ACC112 (cell line): ENCODE results near the gene DISC1.
"Not testable (repeated sequence)": the region's sequence is repeated elsewhere in the genome, so short reads cannot be mapped to it uniquely, and the experiment has no call there.

ENCODE experiments used
- H2AFZ ChIP-seq: fragments of 200-600 bp; sonication (generic); one replicate; pipeline ENCODE4 v1.6.0; 2017; ENCODE audit warnings: antibody characterized with exemption, low read length; ENCODE audit not compliant: unreplicated experiment
- H3K27ac ChIP-seq: fragments of 200-600 bp; sonication (generic); 2 replicates; pipeline ENCODE4 v1.5.1; 2014; ENCODE audit warnings: low read depth, mild to moderate bottlenecking, antibody characterized with exemption, low read length, moderate library complexity
- H3K27me3 ChIP-seq: fragments of 200-600 bp; sonication (generic); 2 replicates; pipeline ENCODE4 v1.6.1; 2014; ENCODE audit warnings: mild to moderate bottlenecking, antibody characterized with exemption, low read length, moderate library complexity, mixed read lengths; ENCODE audit not compliant: insufficient read depth
- H3K36me3 ChIP-seq: fragments of 200-600 bp; sonication (generic); 2 replicates; pipeline ENCODE4 v1.6.1; 2016; ENCODE audit warnings: mild to moderate bottlenecking, antibody characterized with exemption, low read length, moderate library complexity, mixed read lengths; ENCODE audit not compliant: insufficient read depth
- H3K4me1 ChIP-seq: fragments of 200-600 bp; sonication (generic); one replicate; pipeline ENCODE4 v1.6.1; 2016; ENCODE audit warnings: low read length, mixed read lengths; ENCODE audit not compliant: insufficient read depth, unreplicated experiment, control insufficient read depth
- H3K4me3 ChIP-seq: fragments of 200-600 bp; sonication (generic); 2 replicates; pipeline ENCODE4 v1.5.1; 2014; ENCODE audit warnings: mild to moderate bottlenecking, low read depth, low read length
- H3K79me2 ChIP-seq: fragments of 200-600 bp; sonication (generic); one replicate; pipeline ENCODE4 v1.6.0; 2016; ENCODE audit warnings: low read length; ENCODE audit not compliant: control insufficient read depth, unreplicated experiment, insufficient read depth

The DISC1 gene

GRCh38 chr1:231750818-231751362, 124.3 kb downstream of the DISC1 start:
- Histone ChIP-seq H3K27me3 (no peaks in the 10 kb centered on the region), H2AFZ (no peak overlapping the region), H3K27ac (no peak overlapping the region), H3K4me1 (no peaks in the 10 kb centered on the region), H3K36me3 (no peaks in the 10 kb centered on the region; the same call in 1 of the 2 replicates), H3K79me2 (no peaks in the 10 kb centered on the region), H3K4me3 (no peak overlapping the region)

- Histone ChIP-seq H2AFZ (no peak overlapping the region), H3K4me3 (no peak overlapping the region), H3K36me3 (no peaks in the 10 kb centered on the region; the same call in 1 of the 2 replicates), H3K79me2 (no peaks in the 10 kb centered on the region), H3K4me1 (no peaks in the 10 kb centered on the region), H3K27me3 (no peaks in the 10 kb centered on the region), H3K27ac (no peak overlapping the region)
These were observed 124.8 kb downstream of the DISC1 start for GRCh38 chr1:231751415-231751814.

GRCh38 chr1:231753313-231753712, 126.7 kb downstream of the DISC1 start:
- Histone ChIP-seq H3K79me2 (no peaks in the 10 kb centered on the region), H3K4me1 (peaks cover 5% of the 10 kb centered on the region), H3K4me3 (no peak overlapping the region), H3K36me3 (no peaks in the 10 kb centered on the region; the same call in 1 of the 2 replicates), H3K27me3 (no peaks in the 10 kb centered on the region), H2AFZ (no peak overlapping the region), H3K27ac (no peak overlapping the region)

GRCh38 chr1:231757101-231757404, 130.5 kb downstream of the DISC1 start:
- no peak overlapping the region for H3K27ac ChIP-seq
- peaks cover 5% of the 10 kb centered on the region for H3K4me1 ChIP-seq
- H2AFZ ChIP-seq: peak overlapping the region; percentile 61
- H3K27me3 ChIP-seq: no peaks in the 10 kb centered on the region
- no peak overlapping the region for H3K4me3 ChIP-seq
- no peaks in the 10 kb centered on the region; the same call in 1 of the 2 replicates for H3K36me3 ChIP-seq
- H3K79me2 ChIP-seq: no peaks in the 10 kb centered on the region

- Histone ChIP-seq H3K36me3 (no peaks in the 10 kb centered on the region; the same call in 1 of the 2 replicates), H2AFZ (no peak overlapping the region), H3K27me3 (no peaks in the 10 kb centered on the region), H3K79me2 (no peaks in the 10 kb centered on the region), H3K27ac (no peak overlapping the region), H3K4me3 (no peak overlapping the region), H3K4me1 (peaks cover 5% of the 10 kb centered on the region)
These were observed 131.2 kb downstream of the DISC1 start for GRCh38 chr1:231757759-231758158.

GRCh38 chr1:231761252-231761651, 134.7 kb downstream of the DISC1 start:
- no peak overlapping the region for H3K27ac ChIP-seq
- no peak overlapping the region for H2AFZ ChIP-seq
- no peaks in the 10 kb centered on the region for H3K27me3 ChIP-seq
- no peak overlapping the region for H3K4me3 ChIP-seq
- H3K36me3 ChIP-seq: no peaks in the 10 kb centered on the region
- no peaks in the 10 kb centered on the region for H3K79me2 ChIP-seq
- peaks cover 5% of the 10 kb centered on the region for H3K4me1 ChIP-seq

- Histone ChIP-seq H3K36me3 (no peaks in the 10 kb centered on the region), H3K79me2 (no peaks in the 10 kb centered on the region), H3K4me3 (no peak overlapping the region), H3K27me3 (no peaks in the 10 kb centered on the region), H3K27ac (no peak overlapping the region), H2AFZ (no peak overlapping the region), H3K4me1 (peaks cover 4% of the 10 kb centered on the region)
These were observed 135.4 kb downstream of the DISC1 start for GRCh38 chr1:231761747-231762541.

- no peak overlapping the region for H2AFZ ChIP-seq
- H3K4me3 ChIP-seq: no peak overlapping the region
- no peaks in the 10 kb centered on the region for H3K79me2 ChIP-seq
- no peaks in the 10 kb centered on the region for H3K36me3 ChIP-seq
- no peaks in the 10 kb centered on the region for H3K27me3 ChIP-seq
- H3K27ac ChIP-seq: no peak overlapping the region
- no peaks in the 10 kb centered on the region for H3K4me1 ChIP-seq
These were observed 136.9 kb downstream of the DISC1 start for GRCh38 chr1:231763456-231763855.

GRCh38 chr1:231765825-231766224, 139.2 kb downstream of the DISC1 start:
- H3K79me2 ChIP-seq, H3K4me1 ChIP-seq, H3K36me3 ChIP-seq, H3K4me3 ChIP-seq, H3K27ac ChIP-seq, H3K27me3 ChIP-seq, H2AFZ ChIP-seq: not testable (repeated sequence)

- Histone ChIP-seq H3K36me3 (no peaks in the 10 kb centered on the region), H3K4me3 (no peak overlapping the region), H3K27me3 (no peaks in the 10 kb centered on the region), H3K79me2 (no peaks in the 10 kb centered on the region), H2AFZ (no peak overlapping the region), H3K27ac (no peak overlapping the region), H3K4me1 (no peaks in the 10 kb centered on the region)
These were observed 140.9 kb downstream of the DISC1 start for GRCh38 chr1:231767471-231767870.

- Histone ChIP-seq H3K79me2 (no peaks in the 10 kb centered on the region), H3K36me3 (no peaks in the 10 kb centered on the region), H3K27me3 (no peaks in the 10 kb centered on the region), H3K4me1 (no peaks in the 10 kb centered on the region), H3K27ac (no peak overlapping the region), H3K4me3 (no peak overlapping the region), H2AFZ (no peak overlapping the region)
These were observed 141.8 kb downstream of the DISC1 start for GRCh38 chr1:231768416-231768815.
